ENCODE measurements around the gene CD28.

GRCh38 chr2:203685081-203685621, 21.3 kb upstream of the CD28 start:
- TF ChIP-seq CTCF (IDR thresholded peaks at IDR 0.05) (no peak), ZFX (IDR thresholded peaks at IDR 0.05; ENCODE audit: borderline replicate concordance) (no peak)

Data from 22Rv1 (cell line).